C4-2B (cell line): ENCODE results near the gene RAD17.

Experiments used
- H3K27ac ChIP-seq: fragments of 450-650 bp; 2 replicates; pipeline ENCODE4 v1.5.1; 2017
- ZFX ChIP-seq: fragments of 450-650 bp; IDR thresholded peaks from 2 replicates; pipeline ENCODE4 v1.6.1; 2017
- TF ChIP-seq, protein P1 (sequence below): fragments of 450-650 bp; conservative IDR thresholded peaks from 2 replicates; pipeline ENCODE4 v1.5.1; 2017; ENCODE audit warnings: mild to moderate bottlenecking

RAD17 gene

DNA sequence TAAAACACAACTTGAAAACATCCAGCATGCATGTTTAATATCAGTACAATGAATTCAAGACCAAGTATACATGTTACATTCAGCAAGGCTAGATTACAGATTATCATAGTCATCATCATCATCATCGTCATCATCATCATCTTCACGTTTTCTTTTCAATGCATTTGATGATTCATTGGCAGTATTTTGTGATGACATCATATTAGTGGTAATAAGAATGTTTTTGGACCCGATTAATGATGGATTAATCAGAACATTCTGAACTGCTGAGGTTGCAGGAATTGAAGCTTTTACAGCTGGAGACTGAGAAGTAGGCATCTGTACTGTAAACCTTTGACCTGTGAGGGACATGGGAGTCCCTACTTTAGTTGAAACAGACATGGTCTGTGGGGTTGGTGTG lies 4.8 kb upstream of the RAD17 start:
- TF ChIP-seq, protein P1, sequence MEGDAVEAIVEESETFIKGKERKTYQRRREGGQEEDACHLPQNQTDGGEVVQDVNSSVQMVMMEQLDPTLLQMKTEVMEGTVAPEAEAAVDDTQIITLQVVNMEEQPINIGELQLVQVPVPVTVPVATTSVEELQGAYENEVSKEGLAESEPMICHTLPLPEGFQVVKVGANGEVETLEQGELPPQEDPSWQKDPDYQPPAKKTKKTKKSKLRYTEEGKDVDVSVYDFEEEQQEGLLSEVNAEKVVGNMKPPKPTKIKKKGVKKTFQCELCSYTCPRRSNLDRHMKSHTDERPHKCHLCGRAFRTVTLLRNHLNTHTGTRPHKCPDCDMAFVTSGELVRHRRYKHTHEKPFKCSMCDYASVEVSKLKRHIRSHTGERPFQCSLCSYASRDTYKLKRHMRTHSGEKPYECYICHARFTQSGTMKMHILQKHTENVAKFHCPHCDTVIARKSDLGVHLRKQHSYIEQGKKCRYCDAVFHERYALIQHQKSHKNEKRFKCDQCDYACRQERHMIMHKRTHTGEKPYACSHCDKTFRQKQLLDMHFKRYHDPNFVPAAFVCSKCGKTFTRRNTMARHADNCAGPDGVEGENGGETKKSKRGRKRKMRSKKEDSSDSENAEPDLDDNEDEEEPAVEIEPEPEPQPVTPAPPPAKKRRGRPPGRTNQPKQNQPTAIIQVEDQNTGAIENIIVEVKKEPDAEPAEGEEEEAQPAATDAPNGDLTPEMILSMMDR = peak; percentile 39; the same call in 1 of the 2 replicates
- TF ChIP-seq ZFX = no peak

DNA sequence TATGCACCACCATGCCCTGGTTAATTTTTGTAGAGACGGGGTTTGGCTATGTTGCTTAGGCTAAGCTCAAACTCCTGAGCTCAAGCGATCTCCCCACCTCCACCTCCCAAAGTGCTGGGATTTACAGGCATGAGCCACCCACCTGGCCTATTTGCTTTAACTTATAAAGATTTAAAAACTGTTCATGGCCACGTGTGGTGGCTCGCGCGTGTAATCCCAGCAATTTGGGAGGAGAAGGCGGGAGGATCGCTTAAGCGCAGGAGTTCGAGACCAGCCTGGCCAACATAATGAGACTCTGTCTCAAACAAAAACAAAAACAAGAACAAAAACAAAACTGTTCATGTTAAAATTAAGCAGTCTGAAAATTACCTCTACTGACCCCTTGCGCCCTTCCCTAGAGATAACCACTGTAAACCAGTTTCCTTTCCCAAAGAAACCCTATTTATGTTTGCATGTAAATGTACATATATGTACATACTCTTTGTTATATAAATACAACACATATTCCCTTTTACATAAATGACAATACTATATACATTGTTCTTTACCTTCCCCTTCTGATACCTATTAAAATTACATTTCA lies 1.8 kb upstream of the RAD17 start:
- TF ChIP-seq ZFX = no peak
- TF ChIP-seq, protein P1 = peak; percentile 22; the same call in 1 of the 2 replicates
- H3K27ac ChIP-seq = no peak overlapping the region; the same call in 1 of the 2 replicates

More for the DNA sequence above, 4.8 kb upstream of the RAD17 start:
- H3K27ac ChIP-seq = no peak overlapping the region

DNA sequence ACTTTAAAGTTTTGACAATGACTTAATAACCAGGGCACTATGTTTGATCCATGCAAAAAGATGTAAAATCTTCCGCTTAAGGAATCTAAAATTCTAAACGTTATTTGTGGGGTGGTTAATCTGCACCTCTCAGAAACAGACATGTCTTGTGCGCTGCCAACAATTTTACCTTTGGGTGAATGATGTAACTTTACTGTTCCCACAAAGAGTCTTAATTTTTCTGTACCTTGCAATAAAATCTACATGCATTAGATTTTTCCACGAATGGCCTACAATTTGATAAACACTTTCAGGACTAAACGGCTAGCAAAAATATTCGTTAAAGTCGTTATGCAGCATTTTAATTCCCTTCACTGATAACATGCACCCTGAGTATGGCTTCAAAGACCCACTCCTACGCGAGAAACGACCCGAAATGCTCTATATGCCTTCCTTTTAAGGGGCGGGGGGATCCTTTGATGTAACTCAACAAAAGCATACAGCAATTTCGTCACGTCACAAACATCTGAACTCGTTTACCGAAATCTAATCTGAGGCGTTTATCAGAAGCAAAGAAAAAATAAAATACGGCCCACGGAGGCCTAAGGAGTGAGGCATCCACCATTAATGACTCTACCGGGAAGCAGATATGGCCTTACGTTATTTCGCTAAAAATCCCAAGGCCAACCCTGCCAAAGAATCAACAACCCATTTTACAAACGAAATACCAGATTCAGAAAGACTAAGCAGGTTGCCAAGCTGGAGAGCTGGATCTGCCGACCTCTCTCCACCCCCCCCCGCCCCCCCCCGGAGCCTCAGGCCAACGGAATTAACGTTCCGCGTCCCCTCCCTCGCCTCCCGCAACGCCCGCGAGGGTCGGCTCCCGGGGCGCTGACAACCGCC lies 919 bp upstream of the RAD17 start:
- TF ChIP-seq ZFX = peak; percentile 27; the same call in 1 of the 2 replicates
- TF ChIP-seq, protein P1 = no peak
- peak overlapping the region; percentile 90 for H3K27ac ChIP-seq

DNA sequence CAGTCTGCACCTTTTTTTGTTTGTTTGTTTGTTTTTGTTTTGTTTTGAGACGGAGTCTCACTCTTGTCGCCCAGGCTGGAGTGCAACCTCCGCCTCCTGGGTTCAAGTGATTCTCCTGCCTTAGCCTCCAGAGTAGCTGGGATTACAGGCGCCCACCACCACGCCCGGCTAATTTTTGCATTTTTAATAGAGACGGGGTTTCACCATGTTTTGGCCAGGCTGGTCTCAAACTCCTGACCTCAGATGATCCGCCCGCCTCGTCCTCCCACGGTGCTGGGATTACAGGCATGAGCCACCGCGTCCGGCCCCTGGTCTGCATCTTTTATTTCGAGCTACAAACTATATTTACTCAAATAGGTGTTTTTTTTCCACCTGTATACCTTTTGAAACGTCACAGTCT lies 717 bp downstream of the RAD17 start:
- peak overlapping the region; percentile 90 for H3K27ac ChIP-seq

DNA sequence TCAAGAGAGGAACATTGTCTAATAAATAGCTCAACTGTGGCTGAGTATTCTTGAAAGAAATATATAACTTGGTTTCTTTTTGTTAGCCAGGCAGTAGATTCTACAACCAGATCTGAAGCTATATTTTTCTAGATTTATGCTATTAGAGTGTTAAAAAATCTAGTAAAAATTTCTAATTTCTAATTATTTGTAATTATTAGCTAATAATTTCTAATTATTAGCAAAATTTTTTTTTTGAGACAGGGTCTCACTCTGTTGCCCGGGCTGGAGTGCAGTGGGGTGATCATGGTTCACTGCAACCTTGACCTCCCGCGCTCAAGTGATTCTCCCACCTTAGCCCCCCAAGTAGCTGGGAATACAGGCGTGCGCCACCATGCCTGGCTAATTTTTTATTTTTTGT lies 2.8 kb downstream of the RAD17 start:
- H3K27ac ChIP-seq = no peak overlapping the region
- TF ChIP-seq ZFX = no peak
- TF ChIP-seq, protein P1 = no peak

DNA sequence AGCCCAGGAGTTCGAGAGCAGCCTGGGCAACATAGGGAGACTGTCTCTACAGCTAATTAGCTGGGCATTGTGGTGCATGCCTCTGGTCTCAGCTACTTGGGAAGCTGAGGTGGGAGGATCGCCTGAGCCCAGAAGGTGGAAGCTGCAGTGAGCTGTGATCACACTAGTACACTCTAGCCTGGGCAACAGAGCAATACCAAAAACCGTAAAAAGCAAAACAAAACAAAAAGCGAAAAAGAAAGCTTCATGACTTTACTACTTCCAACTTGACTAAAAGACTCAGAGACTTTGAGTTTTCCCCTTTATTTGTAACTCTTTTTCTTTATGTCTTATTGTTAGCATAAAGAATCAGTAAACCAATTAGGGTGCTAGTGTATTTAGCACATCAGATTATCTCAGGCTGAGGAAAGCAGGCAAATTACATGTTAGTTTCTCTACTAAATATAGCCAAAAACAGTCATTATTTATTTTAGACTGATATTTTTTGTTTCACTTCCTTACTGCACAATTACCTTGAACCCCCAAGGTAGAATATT lies 5.4 kb downstream of the RAD17 start:
- H3K27ac ChIP-seq = no peak overlapping the region

DNA sequence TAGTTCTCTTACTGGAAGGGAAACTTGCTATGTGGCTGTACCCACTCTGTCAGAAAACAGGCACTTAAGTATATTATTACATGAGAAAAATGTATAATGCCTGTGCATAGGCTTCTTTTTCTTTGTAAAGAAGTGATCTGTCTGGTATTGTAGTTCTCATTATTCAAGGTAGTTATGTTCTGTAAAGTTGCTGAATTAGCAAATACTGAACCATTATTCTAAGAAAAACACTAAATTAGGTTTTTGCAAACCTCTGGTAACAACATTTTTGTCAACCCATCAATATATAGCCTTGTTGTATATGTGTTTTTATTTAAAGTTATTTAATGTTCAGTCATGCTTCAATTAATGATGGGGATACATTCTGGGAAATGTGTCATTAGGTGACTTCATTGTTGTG lies 8.8 kb downstream of the RAD17 start:
- TF ChIP-seq, protein P1 = no peak
- TF ChIP-seq ZFX = no peak
- no peak overlapping the region for H3K27ac ChIP-seq

More for the DNA sequence above, 5.4 kb downstream of the RAD17 start:
- TF ChIP-seq, protein P1 = no peak
- TF ChIP-seq ZFX = no peak
